ENCODE results near the gene FBXO8. TPM values are rescaled to one million over a fixed set of nuclear protein-coding genes. Genes with fewer than 3 reads are reported as not detected.

The FBXO8 gene
- total RNA-seq, 1 experiment from 2014 or later = 22.1 TPM

GRCh38 chr4:174189392-174190015, 94.0 kb downstream of the FBXO8 start:
- DNase-seq (ENCODE audit: unreplicated experiment) = no peak
- TF ChIP-seq, protein P1, sequence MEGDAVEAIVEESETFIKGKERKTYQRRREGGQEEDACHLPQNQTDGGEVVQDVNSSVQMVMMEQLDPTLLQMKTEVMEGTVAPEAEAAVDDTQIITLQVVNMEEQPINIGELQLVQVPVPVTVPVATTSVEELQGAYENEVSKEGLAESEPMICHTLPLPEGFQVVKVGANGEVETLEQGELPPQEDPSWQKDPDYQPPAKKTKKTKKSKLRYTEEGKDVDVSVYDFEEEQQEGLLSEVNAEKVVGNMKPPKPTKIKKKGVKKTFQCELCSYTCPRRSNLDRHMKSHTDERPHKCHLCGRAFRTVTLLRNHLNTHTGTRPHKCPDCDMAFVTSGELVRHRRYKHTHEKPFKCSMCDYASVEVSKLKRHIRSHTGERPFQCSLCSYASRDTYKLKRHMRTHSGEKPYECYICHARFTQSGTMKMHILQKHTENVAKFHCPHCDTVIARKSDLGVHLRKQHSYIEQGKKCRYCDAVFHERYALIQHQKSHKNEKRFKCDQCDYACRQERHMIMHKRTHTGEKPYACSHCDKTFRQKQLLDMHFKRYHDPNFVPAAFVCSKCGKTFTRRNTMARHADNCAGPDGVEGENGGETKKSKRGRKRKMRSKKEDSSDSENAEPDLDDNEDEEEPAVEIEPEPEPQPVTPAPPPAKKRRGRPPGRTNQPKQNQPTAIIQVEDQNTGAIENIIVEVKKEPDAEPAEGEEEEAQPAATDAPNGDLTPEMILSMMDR (IDR thresholded peaks at IDR 0.05; ENCODE audit: unreplicated experiment) = no peak
- POLR2A ChIA-PET = interaction anchor here (0.6 to 1.6 kb wide), 2 partner anchors 10 to 819 kb away, joined by 3 to 4 read pairs; partner anchors contain the start of gene SAP30
- H3K4me3 Mint-ChIP-seq (ENCODE audit: unreplicated experiment) = no peak overlapping the region
- BruUV-seq (replicated peaks) = no TSS peak
- no peaks in the 10 kb centered on the region for H3K4me1 Mint-ChIP-seq (ENCODE audit: insufficient read depth, unreplicated experiment)
- CTCF ChIA-PET = interaction anchor here (0.6 to 1.6 kb wide), 2 partner anchors 13 to 318 kb away, joined by 3 to 4 read pairs; no protein-coding TSS in a partner anchor
- intact Hi-C loops (cut with micrococcal nuclease) = no loop called here
- H3K27me3 Mint-ChIP-seq (ENCODE audit: insufficient read depth, unreplicated experiment) = peaks cover 69% of the 10 kb centered on the region
- no peaks in the 10 kb centered on the region for H3K36me3 Mint-ChIP-seq (ENCODE audit: insufficient read depth, unreplicated experiment)
- H3K9me3 Mint-ChIP-seq (ENCODE audit: unreplicated experiment) = no peaks in the 10 kb centered on the region
- H3K27ac Mint-ChIP-seq (ENCODE audit: low read depth, unreplicated experiment) = no peak overlapping the region

Other genes starting within 250 kb of the FBXO8 start
- 15.3 and 16.9 TPM in 2 replicates for gene CEP44, start 244 bp upstream of the FBXO8 start, total RNA-seq (2022)
- 0.59 and 0.77 TPM in 2 replicates for gene HPGD, start 238.8 kb upstream of the FBXO8 start, total RNA-seq (2022)

All from MCF 10A (cell line).